SK-N-SH treated with all-trans-retinoic acid at 6 μM for 48 hours (cell line): Measurements from ENCODE around the gene MYO1F.

Source experiments
- ATAC-seq: fragments of 200-7000 bp; cut with Tn5 transposase; 3 replicates; pipeline ENCODE4 v1.9.1; 2020; ENCODE audit warnings: mild to moderate bottlenecking, moderate library complexity
- ARNTL ChIP-seq: fragments of 450-650 bp; formaldehyde crosslinking; IDR thresholded peaks from 2 replicates; pipeline ENCODE4 v1.5.0; 2020; ENCODE audit warnings: low read depth, mild to moderate bottlenecking, moderate library complexity, borderline replicate concordance
- BACH2 ChIP-seq: fragments of 250-450 bp; sonication (Bioruptor Pico); IDR thresholded peaks from 2 replicates; pipeline ENCODE4 v1.9.0; 2021; ENCODE audit warnings: mild to moderate bottlenecking, borderline replicate concordance
- CSDC2 ChIP-seq: fragments of 250-450 bp; sonication (Bioruptor Pico); IDR thresholded peaks from 2 replicates; pipeline ENCODE4 v1.5.0; 2020; ENCODE audit warnings: mild to moderate bottlenecking, moderate library complexity
- ESRRG ChIP-seq: fragments of 250-450 bp; sonication (Bioruptor Pico); IDR thresholded peaks from 2 replicates; pipeline ENCODE4 v1.6.1; 2021; ENCODE audit warnings: mild to moderate bottlenecking
- ISL1 ChIP-seq: fragments of 250-450 bp; sonication (Bioruptor Pico); IDR thresholded peaks from 2 replicates; pipeline ENCODE4 v2.1.2; 2022; ENCODE audit warnings: mild to moderate bottlenecking, moderate library complexity
- OSR1 ChIP-seq: fragments of 250-450 bp; sonication (Bioruptor Pico); IDR thresholded peaks from 2 replicates; pipeline ENCODE4 v1.8.0; 2022; ENCODE audit warnings: moderate library complexity, mild to moderate bottlenecking, inconsistent platforms
- PATZ1 ChIP-seq: fragments of 250-450 bp; sonication (Bioruptor Pico); IDR thresholded peaks from 2 replicates; pipeline ENCODE4 v1.8.0; 2020; ENCODE audit warnings: mild to moderate bottlenecking, moderate library complexity, borderline replicate concordance
- PPARA ChIP-seq: fragments of 250-450 bp; sonication (Bioruptor Pico); IDR thresholded peaks from 2 replicates; pipeline ENCODE4 v1.5.0; 2020; ENCODE audit warnings: mild to moderate bottlenecking, borderline replicate concordance
- RARB ChIP-seq: fragments of 250-450 bp; sonication (Bioruptor Pico); IDR thresholded peaks from 2 replicates; pipeline ENCODE4 v1.8.0; 2021; ENCODE audit warnings: mild to moderate bottlenecking, moderate library complexity
- SNAI2 ChIP-seq: fragments of 250-450 bp; sonication (Bioruptor Pico); IDR thresholded peaks from 2 replicates; pipeline ENCODE4 v1.5.0; 2020; ENCODE audit warnings: mild to moderate bottlenecking, moderate library complexity
- TCF4 ChIP-seq: fragments of 250-450 bp; sonication (Bioruptor Pico); IDR thresholded peaks from 2 replicates; pipeline ENCODE4 v1.8.0; 2021; ENCODE audit warnings: mild to moderate bottlenecking, moderate library complexity, borderline replicate concordance
- TOX ChIP-seq: fragments of 250-450 bp; sonication (Bioruptor Pico); IDR thresholded peaks from 2 replicates; pipeline ENCODE4 v1.8.0; 2021; ENCODE audit warnings: mild to moderate bottlenecking, moderate library complexity, borderline replicate concordance
- ZC3H10 ChIP-seq: fragments of 250-450 bp; sonication (Bioruptor Pico); IDR thresholded peaks from 2 replicates; pipeline ENCODE4 v1.5.1; 2021; ENCODE audit warnings: mild to moderate bottlenecking, moderate library complexity
- ZFP3 ChIP-seq: fragments of 250-450 bp; sonication (Bioruptor Pico); IDR thresholded peaks from 2 replicates; pipeline ENCODE4 v1.5.0; 2020; ENCODE audit warnings: mild to moderate bottlenecking, moderate library complexity
- ZFP30 ChIP-seq: fragments of 450-650 bp; formaldehyde crosslinking; IDR thresholded peaks from 2 replicates; pipeline ENCODE4 v1.5.0; 2022; ENCODE audit warnings: mild to moderate bottlenecking, moderate library complexity
- ZNF565 ChIP-seq: fragments of 450-650 bp; formaldehyde crosslinking; conservative IDR thresholded peaks from 2 replicates; pipeline ENCODE4 v1.5.0; 2020; ENCODE audit warnings: low read depth, mild to moderate bottlenecking, moderate library complexity
- ZNF70 ChIP-seq: fragments of 450-650 bp; formaldehyde crosslinking; IDR thresholded peaks from 2 replicates; pipeline ENCODE4 v1.5.0; 2020; ENCODE audit warnings: mild to moderate bottlenecking, moderate library complexity
- ZNF8 ChIP-seq: fragments of 450-650 bp; formaldehyde crosslinking; IDR thresholded peaks from 2 replicates; pipeline ENCODE4 v1.5.0; 2020; ENCODE audit warnings: mild to moderate bottlenecking, moderate library complexity
- TF ChIP-seq, protein P1 (sequence below): fragments of 250-450 bp; sonication (Bioruptor Pico); IDR thresholded peaks from 2 replicates; pipeline ENCODE4 v1.5.1; 2021; ENCODE audit warnings: mild to moderate bottlenecking, moderate library complexity
- TF ChIP-seq, protein P2 (sequence below): fragments of 250-450 bp; sonication (Bioruptor Pico); IDR thresholded peaks from 2 replicates; pipeline ENCODE4 v1.8.0; 2021; ENCODE audit warnings: low read depth, mild to moderate bottlenecking, moderate library complexity, borderline replicate concordance
- TF ChIP-seq, protein P3 (sequence below): fragments of 250-450 bp; sonication (Bioruptor Pico); IDR thresholded peaks from 2 replicates; pipeline ENCODE4 v1.5.0; 2020; ENCODE audit warnings: mild to moderate bottlenecking, moderate library complexity
- TF ChIP-seq, protein P4 (sequence below): fragments of 250-450 bp; sonication (Bioruptor Pico); IDR thresholded peaks from 2 replicates; pipeline ENCODE4 v1.5.1; 2020; ENCODE audit warnings: low read depth, mild to moderate bottlenecking, moderate library complexity

Gene MYO1F

GRCh38 chr19:8489561-8490394 lies 87.5 kb downstream of the MYO1F start:
- TF ChIP-seq ZNF70 (CRISPR knock-in tag) (no peak), CSDC2 (CRISPR knock-in tag) (no peak), ZFP30 (CRISPR knock-in tag) (no peak), BACH2 (CRISPR knock-in tag) (no peak), ZFP3 (CRISPR knock-in tag) (no peak), OSR1 (no peak), ESRRG (CRISPR knock-in tag) (no peak), ISL1 (CRISPR knock-in tag) (no peak), PPARA (no peak), ARNTL (CRISPR knock-in tag) (no peak), TCF4 (CRISPR knock-in tag) (no peak), ZNF565 (CRISPR knock-in tag) (no peak), TOX (no peak)
- TF ChIP-seq, protein P1, sequence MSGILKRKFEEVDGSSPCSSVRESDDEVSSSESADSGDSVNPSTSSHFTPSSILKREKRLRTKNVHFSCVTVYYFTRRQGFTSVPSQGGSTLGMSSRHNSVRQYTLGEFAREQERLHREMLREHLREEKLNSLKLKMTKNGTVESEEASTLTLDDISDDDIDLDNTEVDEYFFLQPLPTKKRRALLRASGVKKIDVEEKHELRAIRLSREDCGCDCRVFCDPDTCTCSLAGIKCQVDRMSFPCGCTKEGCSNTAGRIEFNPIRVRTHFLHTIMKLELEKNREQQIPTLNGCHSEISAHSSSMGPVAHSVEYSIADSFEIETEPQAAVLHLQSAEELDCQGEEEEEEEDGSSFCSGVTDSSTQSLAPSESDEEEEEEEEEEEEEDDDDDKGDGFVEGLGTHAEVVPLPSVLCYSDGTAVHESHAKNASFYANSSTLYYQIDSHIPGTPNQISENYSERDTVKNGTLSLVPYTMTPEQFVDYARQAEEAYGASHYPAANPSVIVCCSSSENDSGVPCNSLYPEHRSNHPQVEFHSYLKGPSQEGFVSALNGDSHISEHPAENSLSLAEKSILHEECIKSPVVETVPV (CRISPR knock-in tag), result no peak
- TF ChIP-seq, protein P2, sequence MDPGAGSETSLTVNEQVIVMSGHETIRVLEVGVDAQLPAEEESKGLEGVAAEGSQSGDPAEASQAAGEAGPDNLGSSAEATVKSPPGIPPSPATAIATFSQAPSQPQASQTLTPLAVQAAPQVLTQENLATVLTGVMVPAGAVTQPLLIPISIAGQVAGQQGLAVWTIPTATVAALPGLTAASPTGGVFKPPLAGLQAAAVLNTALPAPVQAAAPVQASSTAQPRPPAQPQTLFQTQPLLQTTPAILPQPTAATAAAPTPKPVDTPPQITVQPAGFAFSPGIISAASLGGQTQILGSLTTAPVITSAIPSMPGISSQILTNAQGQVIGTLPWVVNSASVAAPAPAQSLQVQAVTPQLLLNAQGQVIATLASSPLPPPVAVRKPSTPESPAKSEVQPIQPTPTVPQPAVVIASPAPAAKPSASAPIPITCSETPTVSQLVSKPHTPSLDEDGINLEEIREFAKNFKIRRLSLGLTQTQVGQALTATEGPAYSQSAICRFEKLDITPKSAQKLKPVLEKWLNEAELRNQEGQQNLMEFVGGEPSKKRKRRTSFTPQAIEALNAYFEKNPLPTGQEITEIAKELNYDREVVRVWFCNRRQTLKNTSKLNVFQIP (CRISPR knock-in tag), result no peak
- TF ChIP-seq, protein P3, sequence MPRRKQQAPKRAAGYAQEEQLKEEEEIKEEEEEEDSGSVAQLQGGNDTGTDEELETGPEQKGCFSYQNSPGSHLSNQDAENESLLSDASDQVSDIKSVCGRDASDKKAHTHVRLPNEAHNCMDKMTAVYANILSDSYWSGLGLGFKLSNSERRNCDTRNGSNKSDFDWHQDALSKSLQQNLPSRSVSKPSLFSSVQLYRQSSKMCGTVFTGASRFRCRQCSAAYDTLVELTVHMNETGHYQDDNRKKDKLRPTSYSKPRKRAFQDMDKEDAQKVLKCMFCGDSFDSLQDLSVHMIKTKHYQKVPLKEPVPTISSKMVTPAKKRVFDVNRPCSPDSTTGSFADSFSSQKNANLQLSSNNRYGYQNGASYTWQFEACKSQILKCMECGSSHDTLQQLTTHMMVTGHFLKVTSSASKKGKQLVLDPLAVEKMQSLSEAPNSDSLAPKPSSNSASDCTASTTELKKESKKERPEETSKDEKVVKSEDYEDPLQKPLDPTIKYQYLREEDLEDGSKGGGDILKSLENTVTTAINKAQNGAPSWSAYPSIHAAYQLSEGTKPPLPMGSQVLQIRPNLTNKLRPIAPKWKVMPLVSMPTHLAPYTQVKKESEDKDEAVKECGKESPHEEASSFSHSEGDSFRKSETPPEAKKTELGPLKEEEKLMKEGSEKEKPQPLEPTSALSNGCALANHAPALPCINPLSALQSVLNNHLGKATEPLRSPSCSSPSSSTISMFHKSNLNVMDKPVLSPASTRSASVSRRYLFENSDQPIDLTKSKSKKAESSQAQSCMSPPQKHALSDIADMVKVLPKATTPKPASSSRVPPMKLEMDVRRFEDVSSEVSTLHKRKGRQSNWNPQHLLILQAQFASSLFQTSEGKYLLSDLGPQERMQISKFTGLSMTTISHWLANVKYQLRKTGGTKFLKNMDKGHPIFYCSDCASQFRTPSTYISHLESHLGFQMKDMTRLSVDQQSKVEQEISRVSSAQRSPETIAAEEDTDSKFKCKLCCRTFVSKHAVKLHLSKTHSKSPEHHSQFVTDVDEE, result no peak
- ATAC-seq, result peak; percentile 5; the same call in 2 of the 3 replicates

GRCh38 chr19:8488365-8488764 lies 88.9 kb downstream of the MYO1F start:
- ATAC-seq, result no peak
- TF ChIP-seq, protein P3, result no peak
- TF ChIP-seq ARNTL (CRISPR knock-in tag) (no peak), ZNF8 (CRISPR knock-in tag) (no peak), TCF4 (CRISPR knock-in tag) (no peak), ZNF565 (CRISPR knock-in tag) (no peak), ZFP3 (CRISPR knock-in tag) (no peak), PATZ1 (CRISPR knock-in tag) (no peak), BACH2 (CRISPR knock-in tag) (no peak), SNAI2 (no peak), ZC3H10 (no peak), CSDC2 (CRISPR knock-in tag) (no peak), RARB (CRISPR knock-in tag) (no peak), PPARA (no peak)
- TF ChIP-seq, protein P4, sequence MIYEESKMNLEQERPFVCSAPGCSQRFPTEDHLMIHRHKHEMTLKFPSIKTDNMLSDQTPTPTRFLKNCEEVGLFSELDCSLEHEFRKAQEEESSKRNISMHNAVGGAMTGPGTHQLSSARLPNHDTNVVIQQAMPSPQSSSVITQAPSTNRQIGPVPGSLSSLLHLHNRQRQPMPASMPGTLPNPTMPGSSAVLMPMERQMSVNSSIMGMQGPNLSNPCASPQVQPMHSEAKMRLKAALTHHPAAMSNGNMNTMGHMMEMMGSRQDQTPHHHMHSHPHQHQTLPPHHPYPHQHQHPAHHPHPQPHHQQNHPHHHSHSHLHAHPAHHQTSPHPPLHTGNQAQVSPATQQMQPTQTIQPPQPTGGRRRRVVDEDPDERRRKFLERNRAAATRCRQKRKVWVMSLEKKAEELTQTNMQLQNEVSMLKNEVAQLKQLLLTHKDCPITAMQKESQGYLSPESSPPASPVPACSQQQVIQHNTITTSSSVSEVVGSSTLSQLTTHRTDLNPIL, result no peak
- TF ChIP-seq, protein P1 (CRISPR knock-in tag), result no peak
- TF ChIP-seq, protein P2 (CRISPR knock-in tag), result no peak
